ENCODE measurements around the gene CPN2. TPM values are rescaled to one million over a fixed set of nuclear protein-coding genes. Genes with fewer than 3 reads are reported as not detected.

CPN2 gene
- total and polyA plus RNA-seq, 10 of the 15 experiments (the other 5 are each of a cell fraction or from before 2014, with no cell fraction given): not detected

DNA sequence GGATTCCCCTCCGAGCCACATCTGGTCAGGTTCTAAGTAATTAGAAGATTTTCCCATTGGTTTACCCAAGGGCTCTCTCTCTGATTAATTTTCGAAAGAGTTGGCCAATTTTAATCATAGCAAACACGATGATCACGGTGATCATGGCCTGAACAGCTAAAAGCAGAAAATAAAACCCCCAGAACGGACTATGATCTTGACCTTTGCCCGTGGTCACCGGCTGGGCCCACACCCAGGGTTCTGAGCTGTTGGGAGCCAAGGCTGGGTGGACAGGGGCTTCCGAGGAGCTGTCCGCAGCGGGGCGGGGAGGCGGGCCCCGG is 45.4 kb upstream of the CPN2 start:
- WGBS (ENCODE audit: insufficient coverage, insufficient replicate concordance, low lambda C conversion rate, missing lambda C conversion rate): 17% methylated on average over 11 of the region's 13 CpGs
- intact Hi-C loops (cut with micrococcal nuclease; ENCODE audit: unreplicated experiment): no loop called here
- H3K27ac ChIP-seq (ENCODE audit: control insufficient read depth, insufficient read depth): no peak overlapping the region

More for the DNA sequence above, 45.4 kb upstream of the CPN2 start:
- H4K20me1 ChIP-seq (ENCODE audit: control insufficient read depth, insufficient read depth): no peaks in the 10 kb centered on the region
- H3K4me2 ChIP-seq (ENCODE audit: control insufficient read depth, insufficient read depth): no peak overlapping the region
- no peaks in the 10 kb centered on the region for H3K36me3 ChIP-seq (ENCODE audit: control insufficient read depth in 2 of 2, insufficient read depth in 2 of 2, low read length in 1 of 2)
- ATAC-seq: peak; percentile 43
- no peak overlapping the region for H3K4me3 ChIP-seq
- FAIRE-seq: no peak
- H3K9ac ChIP-seq (ENCODE audit: control insufficient read depth, insufficient read depth, low read length): no peak overlapping the region
- CTCF ChIA-PET: interaction anchor here (2.6 to 2.7 kb wide), 2 partner anchors 7 to 10 kb away, joined by 8 to 15 read pairs; no protein-coding TSS in a partner anchor
- H3K27me3 ChIP-seq (replicated peaks in 1 of 2; ENCODE audit: control insufficient read depth in 2 of 2, insufficient read depth in 2 of 2, low read length in 1 of 2): peaks cover 7 to 10% of the 10 kb centered on the region in 2 experiments; a peak in 3 of 4 replicates
- POLR2A ChIA-PET: no interaction called here
- SMC1A ChIA-PET (ENCODE audit: uncharacterized antibody, unreplicated experiment): no interaction called here
- in situ Hi-C loops (cut with MboI): no loop called here
- RAD21 ChIA-PET (ENCODE audit: unreplicated experiment): interaction anchor here (1.0 kb wide), 2 partner anchors 9 to 11 kb away, joined by 3 read pairs; no protein-coding TSS in a partner anchor
- peaks cover 7% of the 10 kb centered on the region for H3K4me1 ChIP-seq (ENCODE audit: control insufficient read depth, insufficient read depth, low read length)
- DNase-seq (ENCODE audit: low read depth, low spot score): no peak
- H3K79me2 ChIP-seq (ENCODE audit: control insufficient read depth, insufficient read depth, low read length): no peaks in the 10 kb centered on the region
- no peaks in the 10 kb centered on the region for H3K9me3 ChIP-seq (replicated peaks; ENCODE audit: control insufficient read depth, insufficient read depth, low read length)
- BruUV-seq (replicated peaks): no TSS peak
- H2AFZ ChIP-seq (ENCODE audit: control insufficient read depth, low read depth, low read length): no peak overlapping the region
- no peak for TF ChIP-seq RB1 (IDR thresholded peaks at IDR 0.05; ENCODE audit: borderline replicate concordance)
- TF ChIP-seq CHD2 (IDR thresholded peaks at IDR 0.05; ENCODE audit: borderline replicate concordance, low read depth, low read length): no peak
- TF ChIP-seq, protein P1, sequence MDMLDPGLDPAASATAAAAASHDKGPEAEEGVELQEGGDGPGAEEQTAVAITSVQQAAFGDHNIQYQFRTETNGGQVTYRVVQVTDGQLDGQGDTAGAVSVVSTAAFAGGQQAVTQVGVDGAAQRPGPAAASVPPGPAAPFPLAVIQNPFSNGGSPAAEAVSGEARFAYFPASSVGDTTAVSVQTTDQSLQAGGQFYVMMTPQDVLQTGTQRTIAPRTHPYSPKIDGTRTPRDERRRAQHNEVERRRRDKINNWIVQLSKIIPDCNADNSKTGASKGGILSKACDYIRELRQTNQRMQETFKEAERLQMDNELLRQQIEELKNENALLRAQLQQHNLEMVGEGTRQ (IDR thresholded peaks at IDR 0.05; ENCODE audit: borderline replicate concordance, low read depth, low read length): no peak
- TF ChIP-seq, protein P2, sequence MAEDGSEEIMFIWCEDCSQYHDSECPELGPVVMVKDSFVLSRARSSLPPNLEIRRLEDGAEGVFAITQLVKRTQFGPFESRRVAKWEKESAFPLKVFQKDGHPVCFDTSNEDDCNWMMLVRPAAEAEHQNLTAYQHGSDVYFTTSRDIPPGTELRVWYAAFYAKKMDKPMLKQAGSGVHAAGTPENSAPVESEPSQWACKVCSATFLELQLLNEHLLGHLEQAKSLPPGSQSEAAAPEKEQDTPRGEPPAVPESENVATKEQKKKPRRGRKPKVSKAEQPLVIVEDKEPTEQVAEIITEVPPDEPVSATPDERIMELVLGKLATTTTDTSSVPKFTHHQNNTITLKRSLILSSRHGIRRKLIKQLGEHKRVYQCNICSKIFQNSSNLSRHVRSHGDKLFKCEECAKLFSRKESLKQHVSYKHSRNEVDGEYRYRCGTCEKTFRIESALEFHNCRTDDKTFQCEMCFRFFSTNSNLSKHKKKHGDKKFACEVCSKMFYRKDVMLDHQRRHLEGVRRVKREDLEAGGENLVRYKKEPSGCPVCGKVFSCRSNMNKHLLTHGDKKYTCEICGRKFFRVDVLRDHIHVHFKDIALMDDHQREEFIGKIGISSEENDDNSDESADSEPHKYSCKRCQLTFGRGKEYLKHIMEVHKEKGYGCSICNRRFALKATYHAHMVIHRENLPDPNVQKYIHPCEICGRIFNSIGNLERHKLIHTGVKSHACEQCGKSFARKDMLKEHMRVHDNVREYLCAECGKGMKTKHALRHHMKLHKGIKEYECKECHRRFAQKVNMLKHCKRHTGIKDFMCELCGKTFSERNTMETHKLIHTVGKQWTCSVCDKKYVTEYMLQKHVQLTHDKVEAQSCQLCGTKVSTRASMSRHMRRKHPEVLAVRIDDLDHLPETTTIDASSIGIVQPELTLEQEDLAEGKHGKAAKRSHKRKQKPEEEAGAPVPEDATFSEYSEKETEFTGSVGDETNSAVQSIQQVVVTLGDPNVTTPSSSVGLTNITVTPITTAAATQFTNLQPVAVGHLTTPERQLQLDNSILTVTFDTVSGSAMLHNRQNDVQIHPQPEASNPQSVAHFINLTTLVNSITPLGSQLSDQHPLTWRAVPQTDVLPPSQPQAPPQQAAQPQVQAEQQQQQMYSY (CRISPR knock-in tag; IDR thresholded peaks at IDR 0.05): no peak
- TF ChIP-seq MYB (IDR thresholded peaks at IDR 0.05; ENCODE audit: borderline replicate concordance, low read depth, low read length): no peak
- TF ChIP-seq HDGF (IDR thresholded peaks at IDR 0.05): no peak
- no peak for TF ChIP-seq MYC (IDR thresholded peaks at IDR 0.05; ENCODE audit: insufficient read depth, insufficient read length, insufficient replicate concordance, low read length, severe bottlenecking)
- no peak for TF ChIP-seq BRCA1 (IDR thresholded peaks at IDR 0.05; ENCODE audit: low read depth, low read length)
- TF ChIP-seq MEF2B (IDR thresholded peaks at IDR 0.05; ENCODE audit: partially characterized antibody, poor library complexity, severe bottlenecking): no peak
- no peak for TF ChIP-seq NR2F1 (conservative IDR thresholded peaks at IDR 0.05)
- TF ChIP-seq, protein P3, sequence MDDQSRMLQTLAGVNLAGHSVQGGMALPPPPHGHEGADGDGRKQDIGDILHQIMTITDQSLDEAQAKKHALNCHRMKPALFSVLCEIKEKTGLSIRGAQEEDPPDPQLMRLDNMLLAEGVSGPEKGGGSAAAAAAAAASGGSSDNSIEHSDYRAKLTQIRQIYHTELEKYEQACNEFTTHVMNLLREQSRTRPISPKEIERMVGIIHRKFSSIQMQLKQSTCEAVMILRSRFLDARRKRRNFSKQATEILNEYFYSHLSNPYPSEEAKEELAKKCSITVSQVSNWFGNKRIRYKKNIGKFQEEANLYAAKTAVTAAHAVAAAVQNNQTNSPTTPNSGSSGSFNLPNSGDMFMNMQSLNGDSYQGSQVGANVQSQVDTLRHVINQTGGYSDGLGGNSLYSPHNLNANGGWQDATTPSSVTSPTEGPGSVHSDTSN (IDR thresholded peaks at IDR 0.05; ENCODE audit: insufficient replicate concordance, low read depth, low read length): no peak
